Small intestine (tissue), 7 donors: ENCODE data around the gene EML4. TPM values are rescaled to one million over a fixed set of nuclear protein-coding genes. Genes with fewer than 3 reads are reported as not detected.
"Not testable (repeated sequence)": the region's sequence is repeated elsewhere in the genome, so short reads cannot be mapped to it uniquely, and the experiment has no call there.

Source experiments
- DNase-seq, 2 donors: peaks; one replicate each; pipeline versions ENCODE4 v3.0.0 to v3.0.0-alpha.2; 2013
- FAIRE-seq: peaks from 2 replicates; lab custom pipeline; 2012; peaks lifted over from hg19 to GRCh38; lab: Jason Lieb, UNC
- H3K27ac ChIP-seq, 3 donors: one replicate each; pipeline ENCODE4 v1.5.1; 2013; ENCODE audit warnings: low read length in 2 of 3, mild to moderate bottlenecking in 2 of 3, control low read depth in 1 of 3, inconsistent platforms in 1 of 3, low read depth in 1 of 3, moderate library complexity in 1 of 3
- H3K27me3 ChIP-seq, 3 donors: one replicate each; pipeline ENCODE4 v1.6.1; 2013; ENCODE audit warnings: low read length in 3 of 3, inconsistent platforms in 1 of 3; ENCODE audit not compliant: control insufficient read depth in 3 of 3, insufficient read depth in 3 of 3
- H3K36me3 ChIP-seq, 3 donors: one replicate each; pipeline ENCODE4 v1.6.1; 2013; ENCODE audit warnings: low read length in 3 of 3, inconsistent platforms in 1 of 3, low read depth in 1 of 3, mild to moderate bottlenecking in 1 of 3, moderate library complexity in 1 of 3; ENCODE audit not compliant: control insufficient read depth in 3 of 3, insufficient read depth in 2 of 3
- H3K4me1 ChIP-seq, 3 donors: one replicate each; pipeline ENCODE4 v1.6.1; 2013; ENCODE audit warnings: low read length in 2 of 3, inconsistent platforms in 1 of 3, low read depth in 1 of 3, mild to moderate bottlenecking in 1 of 3, moderate library complexity in 1 of 3; ENCODE audit not compliant: control insufficient read depth in 3 of 3, insufficient read depth in 2 of 3
- H3K4me3 ChIP-seq, 3 donors: one replicate each; pipeline ENCODE4 v1.5.1; 2013; ENCODE audit warnings: low read length in 3 of 3, control low read depth in 1 of 3, inconsistent platforms in 1 of 3, low read depth in 1 of 3, mild to moderate bottlenecking in 1 of 3, moderate library complexity in 1 of 3
- H3K9me3 ChIP-seq, 2 donors: one replicate each; pipeline ENCODE4 v1.6.1; 2013; ENCODE audit warnings: low read depth in 1 of 2, low read length in 1 of 2; ENCODE audit not compliant: control insufficient read depth in 2 of 2, insufficient read depth in 1 of 2
- WGBS, 3 donors: extraction: QIAGEN DNeasy Blood & Tissue Kit; methylation state at CpG; one replicate each; pipeline ENCODE4 v1.1.7; 2013; 5-methylcytosine and 5-hydroxymethylcytosine counted together
- polyA plus RNA-seq, 4 donors: library from polyadenylated mRNA; stranded (reverse) in 3 of 4; unstranded in 1 of 4; fragments of 200-250 nt in 3 of 4; fragments of 120-200 nt in 1 of 4; gene quantifications; one replicate each; pipeline versions ENCODE4 v1.2.1 to v1.2.3, GENCODE V29; 2013
- donor health status: healthy with polysubstance abuse.
- donor health status: control.
- donor health status: control.
- donor health status: Bipolar disorder and iron deficiency.
- donor health status: healthy.

Gene EML4
- polyA plus RNA-seq, 4 donors: 30.0 to 132 (median 33.3) TPM

GRCh38 chr2:42342061-42342794 lies 173.1 kb downstream of the EML4 start:
- H3K27ac ChIP-seq: peak overlapping the region in 2 of 3 donors; percentile 22 to 65
- 75 to 80% (median 76%) methylated on average over 8 of the region's 8 CpGs for WGBS, 3 donors
- peaks cover 0 to 80% (median 2%) of the 10 kb centered on the region in 3 donors for H3K36me3 ChIP-seq
- FAIRE-seq (no peak), DNase-seq (peak; percentile 53 to 73)
- peaks cover 3 to 21% (median 6%) of the 10 kb centered on the region in 3 donors for H3K4me1 ChIP-seq
- H3K9me3 ChIP-seq: peaks cover 0 to 10% of the 10 kb centered on the region in 2 donors
- no peaks in the 10 kb centered on the region for H3K27me3 ChIP-seq
- no peak overlapping the region for H3K4me3 ChIP-seq

GRCh38 chr2:42342795-42343241 lies 173.7 kb downstream of the EML4 start:
- Histone ChIP-seq H3K9me3 (peaks cover 0 to 8% of the 10 kb centered on the region in 2 donors), H3K4me3 (no peak overlapping the region), H3K4me1 (peaks cover 3 to 23% (median 6%) of the 10 kb centered on the region in 3 donors), H3K27ac (peak overlapping the region in 2 of 3 donors; percentile 22 to 65), H3K36me3 (peaks cover 0 to 79% (median 2%) of the 10 kb centered on the region in 3 donors), H3K27me3 (no peaks in the 10 kb centered on the region)
- 81 to 88% (median 85%) methylated on average over 9 to 11 of the region's 11 CpGs for WGBS, 3 donors
- FAIRE-seq (no peak), DNase-seq (no peak)

- 94 to 97% (median 94%) methylated on average over 4 of the region's 4 CpGs for WGBS, 3 donors
Observed at GRCh38 chr2:42345986-42346385, 176.8 kb downstream of the EML4 start.

GRCh38 chr2:42346856-42347255 lies 177.7 kb downstream of the EML4 start:
- Histone ChIP-seq H3K4me1 (peaks cover 3 to 26% (median 6%) of the 10 kb centered on the region in 3 donors), H3K27ac (peak overlapping the region in 1 of 3 donors; percentile 46), H3K36me3 (peaks cover 2 to 54% (median 9%) of the 10 kb centered on the region in 3 donors)
- not testable (repeated sequence) for H3K4me3 ChIP-seq, H3K9me3 ChIP-seq, H3K27me3 ChIP-seq, DNase-seq, FAIRE-seq
- 93 to 95% (median 94%) methylated on average over 6 of the region's 6 CpGs for WGBS, 3 donors

More at GRCh38 chr2:42345986-42346385, 176.8 kb downstream of the EML4 start:
- peaks cover 3 to 27% (median 6%) of the 10 kb centered on the region in 3 donors for H3K4me1 ChIP-seq
- H3K4me3 ChIP-seq: no peak overlapping the region
- no peaks in the 10 kb centered on the region for H3K27me3 ChIP-seq
- no peak for FAIRE-seq
- peak overlapping the region in 1 of 3 donors; percentile 35 for H3K27ac ChIP-seq
- no peak for DNase-seq
- no peaks in the 10 kb centered on the region for H3K9me3 ChIP-seq
- peaks cover under 1 to 52% (median 2%) of the 10 kb centered on the region in 3 donors for H3K36me3 ChIP-seq

GRCh38 chr2:42347518-42347917 lies 178.4 kb downstream of the EML4 start:
- not testable (repeated sequence) for DNase-seq, H3K27me3 ChIP-seq, FAIRE-seq, H3K4me3 ChIP-seq, H3K9me3 ChIP-seq
- 96 to 97% (median 97%) methylated on average over 12 of the region's 12 CpGs for WGBS, 3 donors
- Histone ChIP-seq H3K36me3 (peaks cover 6 to 53% (median 10%) of the 10 kb centered on the region in 3 donors), H3K4me1 (peaks cover 3 to 19% (median 4%) of the 10 kb centered on the region in 3 donors), H3K27ac (peak overlapping the region in 1 of 3 donors; percentile 46)

- no peak overlapping the region for H3K4me3 ChIP-seq
- H3K27ac ChIP-seq: peak overlapping the region in 1 of 3 donors; percentile 46
- no peaks in the 10 kb centered on the region for H3K9me3 ChIP-seq
- peaks cover 0 to 12% (median 0%) of the 10 kb centered on the region in 3 donors for H3K4me1 ChIP-seq
- 91 to 95% (median 95%) methylated on average over 8 of the region's 8 CpGs for WGBS, 3 donors
- no peaks in the 10 kb centered on the region for H3K27me3 ChIP-seq
- FAIRE-seq: no peak
- peaks cover 6 to 50% (median 10%) of the 10 kb centered on the region in 3 donors for H3K36me3 ChIP-seq
- no peak for DNase-seq
Observed at GRCh38 chr2:42348113-42348805, 179.1 kb downstream of the EML4 start.

- DNase-seq (no peak), FAIRE-seq (no peak)
- peaks cover 0 to 9% (median 0%) of the 10 kb centered on the region in 3 donors for H3K4me1 ChIP-seq
- no peak overlapping the region for H3K4me3 ChIP-seq
- peaks cover 5 to 34% (median 10%) of the 10 kb centered on the region in 3 donors for H3K36me3 ChIP-seq
- 63 to 74% (median 73%) methylated on average over 3 of the region's 3 CpGs for WGBS, 3 donors
- H3K9me3 ChIP-seq: no peaks in the 10 kb centered on the region
- no peak overlapping the region for H3K27ac ChIP-seq
- no peaks in the 10 kb centered on the region for H3K27me3 ChIP-seq
Observed at GRCh38 chr2:42350434-42351063, 181.4 kb downstream of the EML4 start.

GRCh38 chr2:42351864-42352263 lies 182.7 kb downstream of the EML4 start:
- Histone ChIP-seq H3K4me1 (peaks cover 0 to 5% (median 0%) of the 10 kb centered on the region in 3 donors), H3K36me3 (peaks cover 4 to 30% (median 10%) of the 10 kb centered on the region in 3 donors), H3K9me3 (no peaks in the 10 kb centered on the region), H3K27me3 (no peaks in the 10 kb centered on the region), H3K27ac (no peak overlapping the region), H3K4me3 (no peak overlapping the region)
- 81 to 91% (median 88%) methylated on average over 5 of the region's 5 CpGs for WGBS, 3 donors
- DNase-seq: no peak
- FAIRE-seq: no peak
